GM10266 (cell line): ENCODE data around the gene SART3.

Source experiments
- DNase-seq: peaks from one replicate; pipeline ENCODE4 v3.0.0; 2012; ENCODE audit errors: extremely low spot score
- TF ChIP-seq, protein P1 (sequence below): IDR thresholded peaks from 2 replicates; pipeline ENCODE4 v1.5.1; 2012; ENCODE audit warnings: mild to moderate bottlenecking, low read depth; ENCODE audit not compliant: control insufficient read depth, insufficient read depth; ENCODE audit errors: missing control alignments

SART3 gene

DNA sequence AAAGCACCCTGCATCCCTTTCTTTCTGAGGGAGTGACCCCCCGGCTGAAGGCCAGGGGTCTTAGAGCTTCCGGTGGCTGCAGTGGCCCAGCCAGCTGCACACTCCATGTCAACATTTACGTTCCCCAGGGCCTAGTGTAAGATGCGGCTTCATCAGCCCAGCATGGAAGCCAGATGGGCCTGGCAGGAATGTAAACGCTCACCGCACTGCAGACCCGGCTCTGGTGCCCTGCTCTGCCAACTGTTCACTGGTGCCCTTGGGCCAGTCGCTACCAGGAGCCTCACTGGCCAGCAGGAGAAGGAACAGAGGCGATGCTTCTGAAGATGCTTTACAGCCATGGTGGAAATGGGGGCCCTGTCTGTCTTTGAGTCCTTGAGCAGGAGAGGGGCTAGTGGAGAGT lies 45.5 kb upstream of the SART3 start:
- TF ChIP-seq, protein P1, sequence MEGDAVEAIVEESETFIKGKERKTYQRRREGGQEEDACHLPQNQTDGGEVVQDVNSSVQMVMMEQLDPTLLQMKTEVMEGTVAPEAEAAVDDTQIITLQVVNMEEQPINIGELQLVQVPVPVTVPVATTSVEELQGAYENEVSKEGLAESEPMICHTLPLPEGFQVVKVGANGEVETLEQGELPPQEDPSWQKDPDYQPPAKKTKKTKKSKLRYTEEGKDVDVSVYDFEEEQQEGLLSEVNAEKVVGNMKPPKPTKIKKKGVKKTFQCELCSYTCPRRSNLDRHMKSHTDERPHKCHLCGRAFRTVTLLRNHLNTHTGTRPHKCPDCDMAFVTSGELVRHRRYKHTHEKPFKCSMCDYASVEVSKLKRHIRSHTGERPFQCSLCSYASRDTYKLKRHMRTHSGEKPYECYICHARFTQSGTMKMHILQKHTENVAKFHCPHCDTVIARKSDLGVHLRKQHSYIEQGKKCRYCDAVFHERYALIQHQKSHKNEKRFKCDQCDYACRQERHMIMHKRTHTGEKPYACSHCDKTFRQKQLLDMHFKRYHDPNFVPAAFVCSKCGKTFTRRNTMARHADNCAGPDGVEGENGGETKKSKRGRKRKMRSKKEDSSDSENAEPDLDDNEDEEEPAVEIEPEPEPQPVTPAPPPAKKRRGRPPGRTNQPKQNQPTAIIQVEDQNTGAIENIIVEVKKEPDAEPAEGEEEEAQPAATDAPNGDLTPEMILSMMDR = no peak
- no peak for DNase-seq

DNA sequence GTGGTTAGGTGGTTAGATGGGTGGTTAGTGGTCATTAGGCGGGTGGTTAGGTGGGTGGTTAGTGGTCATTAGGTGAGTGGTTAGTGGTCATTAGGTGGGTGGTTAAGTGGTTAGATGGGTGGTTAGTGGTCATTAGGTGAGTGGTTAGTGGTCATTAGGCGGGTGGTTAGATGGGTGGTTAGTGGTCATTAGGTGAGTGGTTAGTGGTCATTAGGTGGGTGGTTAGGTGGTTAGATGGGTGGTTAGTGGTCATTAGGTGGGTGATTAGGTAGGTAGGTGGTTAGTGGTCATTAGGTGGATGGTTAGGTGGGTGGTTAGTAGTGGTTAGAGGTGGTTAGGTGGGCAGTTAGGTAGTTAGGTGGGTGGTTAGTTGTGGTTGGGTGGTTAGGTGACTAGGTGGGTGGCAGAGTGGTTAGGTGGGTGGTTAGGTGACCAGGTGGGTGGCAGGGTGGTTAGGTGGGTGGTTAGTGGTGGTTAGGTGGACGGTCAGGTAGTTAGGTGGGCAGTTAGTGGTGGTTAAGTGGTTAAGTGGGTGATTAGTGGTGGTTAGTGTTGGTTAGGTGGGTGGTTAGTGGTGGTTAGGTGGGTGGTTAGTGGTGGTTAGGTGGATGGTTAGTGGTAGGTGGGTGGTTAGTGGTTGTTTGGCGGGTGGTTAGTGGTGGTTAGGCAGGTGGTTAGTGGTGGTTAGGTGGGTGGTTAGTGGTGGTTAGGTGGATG lies 44.9 kb upstream of the SART3 start:
- DNase-seq = no peak
- TF ChIP-seq, protein P1 = no peak

DNA sequence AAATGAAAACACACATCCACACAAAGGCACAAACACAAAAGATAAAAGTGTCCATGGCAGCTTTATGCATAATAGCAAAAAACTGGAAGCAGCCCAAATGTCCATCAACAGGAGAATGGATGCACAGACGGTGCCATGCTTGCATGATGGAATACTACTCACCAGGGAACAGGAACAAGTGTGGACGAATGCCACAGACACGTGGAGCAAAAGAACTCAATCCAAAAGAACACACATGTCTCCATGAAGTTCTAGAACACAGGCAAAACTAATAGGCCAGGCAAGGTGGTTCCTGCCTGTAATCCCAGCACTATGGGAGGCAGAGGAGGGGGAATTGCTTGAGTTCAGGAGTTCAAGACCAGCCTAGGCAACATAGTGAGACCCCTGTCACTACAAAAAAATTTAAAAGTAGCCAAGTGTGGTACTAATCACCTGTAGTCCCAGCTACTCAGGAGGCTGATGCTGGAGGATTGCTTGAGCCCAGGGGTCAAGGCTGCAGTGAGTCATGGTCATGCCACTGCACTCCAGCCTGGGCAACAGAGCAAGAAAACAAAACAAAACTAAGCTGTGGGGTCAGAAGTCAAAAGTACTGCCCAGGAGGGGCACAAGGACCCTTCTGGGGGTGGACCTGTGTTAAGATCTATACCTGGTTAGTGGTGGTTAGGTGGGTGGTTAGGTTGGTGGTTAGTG lies 44.2 kb upstream of the SART3 start:
- DNase-seq = no peak
- TF ChIP-seq, protein P1 = no peak

DNA sequence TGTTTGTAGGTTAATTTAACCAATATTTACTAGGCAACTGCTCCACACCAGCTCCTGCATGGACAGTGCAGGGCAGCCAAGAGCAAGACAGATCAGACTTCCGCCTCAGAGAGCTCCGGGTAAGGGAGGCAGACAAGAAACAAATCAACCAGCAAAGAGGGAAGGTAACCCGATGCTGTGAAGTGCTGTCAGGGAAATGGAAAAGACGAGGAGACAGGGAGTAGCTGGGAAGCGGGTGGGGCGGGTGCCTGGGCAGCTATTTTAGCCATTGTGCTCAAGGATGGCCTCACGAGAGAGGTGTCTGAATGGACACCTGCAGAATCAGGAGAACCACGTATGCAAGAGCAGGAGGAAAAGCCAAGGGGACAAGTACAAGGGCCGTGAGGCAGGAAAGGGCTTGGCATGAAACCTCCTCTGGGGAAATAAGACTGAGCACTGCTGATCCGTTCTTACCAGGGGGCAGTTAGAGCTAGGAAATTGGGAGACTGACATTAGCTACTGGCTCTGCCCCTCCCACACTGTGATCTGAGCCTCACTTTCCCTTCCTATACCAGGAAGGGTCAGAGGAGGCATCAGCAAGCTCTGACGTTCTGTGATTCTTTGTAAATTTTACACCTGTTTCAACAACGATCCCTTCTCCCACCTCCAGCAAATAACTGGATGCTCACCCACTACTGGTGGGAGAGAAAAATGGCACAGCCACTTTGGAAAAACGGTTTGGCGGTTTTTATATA lies 43.4 kb upstream of the SART3 start:
- DNase-seq = no peak
- TF ChIP-seq, protein P1 = no peak

DNA sequence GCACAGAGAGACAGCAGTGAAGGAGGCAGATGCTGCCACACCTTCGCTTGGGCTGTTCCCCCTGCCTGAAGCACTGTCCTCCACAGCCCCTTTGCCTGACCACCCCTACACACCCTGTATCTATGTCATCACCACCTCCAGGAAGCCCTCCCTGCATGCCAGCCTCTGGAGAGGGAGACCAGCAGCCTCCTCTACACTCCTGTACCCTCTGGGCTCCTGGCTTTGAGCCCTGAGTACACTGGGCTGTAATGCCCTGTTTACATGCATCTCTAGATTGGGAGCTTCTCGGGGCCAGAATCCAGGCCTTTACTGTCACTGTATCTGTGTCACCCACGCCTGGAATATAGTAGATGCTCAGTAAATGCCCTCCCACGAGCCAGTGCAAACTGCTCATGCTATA lies 42.8 kb upstream of the SART3 start:
- TF ChIP-seq, protein P1 = no peak

DNA sequence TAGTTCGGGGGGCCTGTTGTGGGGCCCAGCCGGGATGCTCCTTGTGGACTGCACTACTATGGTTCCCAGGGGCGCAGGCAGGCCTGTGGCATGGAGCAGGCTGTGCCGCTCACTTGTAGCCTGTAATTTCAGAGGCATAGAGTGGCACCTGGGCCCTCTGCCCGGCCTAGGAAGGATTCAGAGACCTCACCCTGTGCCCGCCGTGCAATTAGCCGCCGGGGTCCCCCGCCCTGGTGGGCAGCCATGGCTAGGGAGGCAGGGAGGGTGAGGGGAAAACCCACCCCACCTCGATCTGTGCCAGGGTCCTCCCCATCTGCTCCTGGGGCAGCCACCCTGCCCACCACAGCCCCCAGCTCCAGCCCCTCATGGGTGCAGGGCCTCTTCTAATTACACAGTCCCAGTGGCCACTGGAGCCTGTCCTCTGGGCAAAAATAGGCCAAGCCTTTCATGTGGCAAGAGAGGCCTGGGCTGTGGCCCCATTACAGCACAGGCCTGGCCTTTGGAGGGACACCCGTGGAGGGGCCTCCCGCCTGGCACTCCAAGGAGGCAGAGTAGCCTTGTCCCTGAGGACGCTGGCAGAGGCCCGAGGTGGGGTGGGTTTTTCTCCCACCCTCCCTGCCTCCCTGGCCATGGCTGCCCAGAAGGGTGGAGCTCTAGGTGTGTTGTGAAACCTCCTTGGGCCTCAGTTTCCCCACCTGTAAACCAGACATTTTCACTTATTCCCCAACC lies 42.2 kb upstream of the SART3 start:
- TF ChIP-seq, protein P1 = no peak
- no peak for DNase-seq

More for the DNA sequence above, 42.8 kb upstream of the SART3 start:
- DNase-seq = no peak
